ENCODE results near the gene DDAH2.

DNA sequence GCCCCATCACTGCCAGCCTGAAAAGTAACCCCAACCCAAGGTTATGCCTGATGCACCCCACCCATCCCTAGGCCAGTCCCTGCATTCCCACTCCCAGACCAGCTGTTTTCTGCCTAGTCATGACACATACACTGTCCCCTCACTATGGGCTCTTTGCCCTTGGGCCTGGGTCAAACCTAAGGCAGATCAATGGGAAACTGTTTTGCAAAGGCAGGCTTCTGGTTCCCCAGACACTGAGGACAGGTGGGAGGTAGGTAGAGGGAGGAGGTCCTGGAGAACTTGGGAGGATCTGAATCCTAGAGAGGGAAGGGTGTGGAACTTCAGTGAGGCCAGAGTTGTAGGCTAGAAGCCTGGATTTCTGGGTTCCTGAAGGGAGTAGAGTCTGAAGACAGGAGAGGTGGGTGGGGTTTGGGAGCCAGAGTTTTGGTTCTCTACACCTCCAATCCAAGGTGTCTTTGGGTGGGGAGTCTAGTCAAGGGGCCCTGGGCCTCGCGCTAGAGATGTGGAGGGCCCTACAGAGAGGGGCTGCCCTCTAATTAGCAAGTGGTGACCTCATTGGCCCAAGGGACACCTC is 5.2 kb upstream of the DDAH2 start:
- TF ChIP-seq, protein P1, sequence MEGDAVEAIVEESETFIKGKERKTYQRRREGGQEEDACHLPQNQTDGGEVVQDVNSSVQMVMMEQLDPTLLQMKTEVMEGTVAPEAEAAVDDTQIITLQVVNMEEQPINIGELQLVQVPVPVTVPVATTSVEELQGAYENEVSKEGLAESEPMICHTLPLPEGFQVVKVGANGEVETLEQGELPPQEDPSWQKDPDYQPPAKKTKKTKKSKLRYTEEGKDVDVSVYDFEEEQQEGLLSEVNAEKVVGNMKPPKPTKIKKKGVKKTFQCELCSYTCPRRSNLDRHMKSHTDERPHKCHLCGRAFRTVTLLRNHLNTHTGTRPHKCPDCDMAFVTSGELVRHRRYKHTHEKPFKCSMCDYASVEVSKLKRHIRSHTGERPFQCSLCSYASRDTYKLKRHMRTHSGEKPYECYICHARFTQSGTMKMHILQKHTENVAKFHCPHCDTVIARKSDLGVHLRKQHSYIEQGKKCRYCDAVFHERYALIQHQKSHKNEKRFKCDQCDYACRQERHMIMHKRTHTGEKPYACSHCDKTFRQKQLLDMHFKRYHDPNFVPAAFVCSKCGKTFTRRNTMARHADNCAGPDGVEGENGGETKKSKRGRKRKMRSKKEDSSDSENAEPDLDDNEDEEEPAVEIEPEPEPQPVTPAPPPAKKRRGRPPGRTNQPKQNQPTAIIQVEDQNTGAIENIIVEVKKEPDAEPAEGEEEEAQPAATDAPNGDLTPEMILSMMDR (IDR thresholded peaks at IDR 0.05), result no peak
- no peak for TF ChIP-seq POLR2A (IDR thresholded peaks at IDR 0.05)
- TF ChIP-seq POLR2AphosphoS5 (IDR thresholded peaks at IDR 0.05), result no peak

Data from prostate gland (tissue), 2 donors.